Measurements from ENCODE around the gene PGLYRP2. TPM values are rescaled to one million over a fixed set of nuclear protein-coding genes. Genes with fewer than 3 reads are reported as not detected.

PGLYRP2 gene
- total RNA-seq, 2 donors from 2014 or later: 0.21 TPM; not detected in 1

- peaks cover 13 to 27% of the 10 kb centered on the region in 2 donors for H3K36me3 Mint-ChIP-seq (ENCODE audit: insufficient read depth in 2 of 2)
- no peak for DNase-seq
- H3K27ac Mint-ChIP-seq: no peak overlapping the region
- no peak for ATAC-seq (replicated peaks in 1 of 2)
- H3K4me1 Mint-ChIP-seq (ENCODE audit: low read depth): peaks cover 19% of the 10 kb centered on the region
- no peaks in the 10 kb centered on the region for H3K27me3 Mint-ChIP-seq (ENCODE audit: low read depth)
- H3K9me3 Mint-ChIP-seq: no peaks in the 10 kb centered on the region
- no peak overlapping the region for H3K4me3 Mint-ChIP-seq
These were observed 21.4 kb downstream of the PGLYRP2 start for GRCh38 chr19:15457701-15458484.

- Mint-ChIP-seq H3K36me3 (ENCODE audit: insufficient read depth in 2 of 2) (peaks cover 13 to 29% of the 10 kb centered on the region in 2 donors), H3K4me3 (no peak overlapping the region), H3K4me1 (ENCODE audit: low read depth) (peaks cover 12% of the 10 kb centered on the region), H3K27me3 (ENCODE audit: low read depth) (no peaks in the 10 kb centered on the region), H3K27ac (no peak overlapping the region), H3K9me3 (no peaks in the 10 kb centered on the region)
- ATAC-seq (replicated peaks in 1 of 2): peak in 1 of 2 donors; percentile 31
- peak in 1 of 2 donors; percentile 14 for DNase-seq
These were observed 22.2 kb downstream of the PGLYRP2 start for GRCh38 chr19:15456871-15457700.

DNA sequence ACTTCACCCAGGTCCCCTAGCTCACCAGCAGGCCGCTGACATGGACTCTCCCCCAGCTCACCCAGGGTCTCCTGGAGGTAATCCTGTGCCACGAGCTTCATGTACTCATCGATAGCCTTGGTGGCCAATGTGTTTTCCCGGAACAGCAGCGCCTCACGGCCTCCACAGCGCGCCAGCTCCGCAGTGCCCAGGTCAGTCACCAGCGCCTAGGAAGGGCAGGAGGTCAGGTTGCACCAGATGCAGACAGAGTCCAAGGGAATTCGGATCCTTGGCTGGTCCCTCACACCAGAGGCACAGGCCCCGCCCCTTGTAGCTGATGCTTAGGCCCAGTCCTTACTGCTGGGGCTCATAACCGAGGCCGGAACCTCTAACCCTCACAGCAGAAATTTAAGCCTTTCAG is 22.9 kb downstream of the PGLYRP2 start:
- no peak for DNase-seq
- Mint-ChIP-seq H3K36me3 (ENCODE audit: insufficient read depth in 2 of 2) (peaks cover 13 to 27% of the 10 kb centered on the region in 2 donors), H3K4me1 (ENCODE audit: low read depth) (peaks cover 6% of the 10 kb centered on the region), H3K27me3 (ENCODE audit: low read depth) (no peaks in the 10 kb centered on the region), H3K9me3 (no peaks in the 10 kb centered on the region), H3K4me3 (no peak overlapping the region), H3K27ac (no peak overlapping the region)
- no peak for ATAC-seq (replicated peaks in 1 of 2)

DNA sequence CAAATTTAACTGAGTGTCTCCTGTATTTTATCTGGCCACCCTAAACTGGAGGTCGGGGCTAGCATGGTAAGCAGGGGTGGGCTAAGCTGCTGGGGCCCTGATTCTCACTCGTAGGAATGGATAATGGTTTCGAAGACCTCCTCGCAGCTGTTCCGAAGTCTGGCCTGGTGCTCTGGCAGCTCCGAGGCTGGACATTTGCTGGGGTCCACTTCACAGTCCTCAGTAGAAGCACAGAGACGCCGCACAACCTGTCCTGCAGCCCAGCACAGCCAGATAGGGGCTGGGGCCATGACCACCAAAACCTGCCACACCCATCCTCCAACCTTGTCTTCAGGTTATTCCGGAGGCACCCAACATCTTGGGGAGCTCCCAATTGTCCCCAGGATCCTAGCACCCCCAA is 23.3 kb downstream of the PGLYRP2 start:
- no peaks in the 10 kb centered on the region for H3K9me3 Mint-ChIP-seq
- peaks cover 9% of the 10 kb centered on the region for H3K4me1 Mint-ChIP-seq (ENCODE audit: low read depth)
- no peak for ATAC-seq (replicated peaks in 1 of 2)
- no peak overlapping the region for H3K27ac Mint-ChIP-seq
- no peak overlapping the region for H3K4me3 Mint-ChIP-seq
- no peak for DNase-seq
- no peaks in the 10 kb centered on the region for H3K27me3 Mint-ChIP-seq (ENCODE audit: low read depth)
- H3K36me3 Mint-ChIP-seq (ENCODE audit: insufficient read depth in 2 of 2): peaks cover 13 to 31% of the 10 kb centered on the region in 2 donors

- DNase-seq (no peak), ATAC-seq (replicated peaks in 1 of 2) (no peak)
- Mint-ChIP-seq H3K9me3 (peaks cover 0 to 3% of the 10 kb centered on the region in 2 donors), H3K4me3 (no peak overlapping the region), H3K27me3 (ENCODE audit: low read depth) (no peaks in the 10 kb centered on the region), H3K4me1 (ENCODE audit: low read depth) (peaks cover 14% of the 10 kb centered on the region), H3K27ac (peak overlapping the region; percentile 71), H3K36me3 (ENCODE audit: insufficient read depth in 2 of 2) (peaks cover 14 to 26% of the 10 kb centered on the region in 2 donors)
These were observed 25.1 kb downstream of the PGLYRP2 start for GRCh38 chr19:15453906-15454860.

DNA sequence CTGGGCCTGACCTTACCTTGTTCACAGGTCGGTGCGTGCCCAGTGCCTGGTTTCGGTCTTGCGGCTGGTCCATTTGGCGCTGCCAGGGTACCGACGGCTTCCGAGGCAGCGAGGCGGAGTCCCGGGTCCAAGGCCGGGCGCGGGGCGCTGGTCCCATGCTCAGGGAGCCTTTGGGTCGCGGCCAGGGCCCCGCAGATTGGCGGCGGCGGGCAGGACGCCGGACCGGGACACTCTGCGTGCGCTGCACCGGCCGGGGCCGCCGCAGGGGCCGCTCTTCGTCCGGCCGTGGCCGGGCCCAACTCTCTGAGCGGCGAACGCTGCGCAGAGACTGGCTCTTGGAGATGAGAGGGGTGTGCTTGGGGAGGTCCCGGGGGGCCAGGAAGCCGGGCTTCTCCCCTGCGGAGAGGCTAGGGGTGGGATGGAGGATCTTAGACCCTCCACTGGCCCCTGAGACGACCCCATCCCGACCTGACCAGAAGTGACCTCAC is 26.2 kb downstream of the PGLYRP2 start:
- H3K4me1 Mint-ChIP-seq (ENCODE audit: low read depth): peaks cover 14% of the 10 kb centered on the region
- ATAC-seq (replicated peaks in 1 of 2) (no peak), DNase-seq (no peak)
- no peaks in the 10 kb centered on the region for H3K27me3 Mint-ChIP-seq (ENCODE audit: low read depth)
- H3K4me3 Mint-ChIP-seq: no peak overlapping the region
- H3K36me3 Mint-ChIP-seq (ENCODE audit: insufficient read depth in 2 of 2): peaks cover 13 to 25% of the 10 kb centered on the region in 2 donors
- no peak overlapping the region for H3K27ac Mint-ChIP-seq
- peaks cover 0 to 3% of the 10 kb centered on the region in 2 donors for H3K9me3 Mint-ChIP-seq

GRCh38 chr19:15452111-15453047 is 26.9 kb downstream of the PGLYRP2 start:
- ATAC-seq (replicated peaks in 1 of 2) (no peak), DNase-seq (peak in 1 of 2 donors; percentile 18)
- H3K9me3 Mint-ChIP-seq: peaks cover 0 to 3% of the 10 kb centered on the region in 2 donors
- no peaks in the 10 kb centered on the region for H3K27me3 Mint-ChIP-seq (ENCODE audit: low read depth)
- no peak overlapping the region for H3K4me3 Mint-ChIP-seq
- H3K27ac Mint-ChIP-seq: no peak overlapping the region
- peaks cover 13 to 20% of the 10 kb centered on the region in 2 donors for H3K36me3 Mint-ChIP-seq (ENCODE audit: insufficient read depth in 2 of 2)
- H3K4me1 Mint-ChIP-seq (ENCODE audit: low read depth): peaks cover 14% of the 10 kb centered on the region

- Mint-ChIP-seq H3K9me3 (peaks cover 0 to 3% of the 10 kb centered on the region in 2 donors), H3K4me3 (peak overlapping the region; percentile 63 to 66), H3K27ac (peak overlapping the region; percentile 8), H3K4me1 (ENCODE audit: low read depth) (peaks cover 14% of the 10 kb centered on the region), H3K36me3 (ENCODE audit: insufficient read depth in 2 of 2) (peaks cover 13 to 17% of the 10 kb centered on the region in 2 donors), H3K27me3 (ENCODE audit: low read depth) (no peaks in the 10 kb centered on the region)
- no peak for ATAC-seq (replicated peaks in 1 of 2)
- DNase-seq: no peak
These were observed 28.8 kb downstream of the PGLYRP2 start for GRCh38 chr19:15450528-15450890.

- Mint-ChIP-seq H3K9me3 (peaks cover 0 to 3% of the 10 kb centered on the region in 2 donors), H3K36me3 (ENCODE audit: insufficient read depth in 2 of 2) (peaks cover 13% of the 10 kb centered on the region in 2 donors), H3K4me3 (peak within 1 kb of the TSS; percentile 63 to 66), H3K4me1 (ENCODE audit: low read depth) (peaks cover 14% of the 10 kb centered on the region), H3K27me3 (ENCODE audit: low read depth) (no peaks in the 10 kb centered on the region), H3K27ac (peak within 1 kb of the TSS; percentile 25)
- DNase-seq (peak; percentile 86 to 89), ATAC-seq (replicated peaks in 1 of 2) (peak; percentile 77 to 79)
These were observed 29.4 kb downstream of the PGLYRP2 start, which contains the start of gene WIZ for GRCh38 chr19:15449620-15450527. TSS of gene WIZ (minus strand) at chr19:15449956. CDS start at chr19:15448307, 1,649 bp downstream.

DNA sequence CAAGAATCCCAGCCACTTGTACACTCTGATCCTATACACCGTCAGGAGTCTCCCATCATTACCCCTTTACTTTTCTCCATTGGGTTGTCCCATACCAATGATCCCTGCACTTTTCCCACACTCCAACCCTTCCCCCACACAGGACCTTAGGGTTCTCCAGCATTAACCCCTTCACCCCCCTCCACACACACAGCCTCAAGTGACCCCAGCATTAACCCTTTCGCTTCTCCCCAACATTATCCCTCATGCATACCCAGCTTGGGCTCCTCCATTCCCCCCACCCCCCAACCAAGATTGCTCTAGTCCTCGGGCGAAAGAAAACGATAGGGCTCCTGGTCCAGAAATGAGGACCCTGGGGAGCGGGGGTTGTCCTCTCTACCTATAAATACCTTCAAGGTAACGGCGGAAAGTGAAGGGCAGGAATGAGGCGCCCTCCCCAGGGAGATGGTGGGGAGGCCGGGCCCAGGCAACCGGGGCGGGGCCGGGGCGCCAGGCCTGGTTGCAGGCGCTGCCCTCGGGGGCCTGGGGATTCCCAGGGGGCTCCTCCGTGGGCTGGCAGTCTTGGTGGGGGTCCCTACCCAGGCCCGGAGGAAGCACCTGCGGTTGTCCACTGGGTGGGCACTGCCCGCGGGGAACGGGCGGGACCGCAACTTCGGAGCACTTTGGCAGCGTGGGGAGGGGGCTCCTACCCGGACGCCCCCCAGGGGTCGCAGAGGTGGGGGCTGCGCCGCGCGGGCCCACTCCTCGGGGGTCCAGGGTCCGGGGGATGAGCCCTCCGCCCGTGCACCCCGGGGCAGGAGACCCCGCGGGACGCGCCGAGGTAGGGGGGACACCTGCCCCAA is 30.3 kb downstream of the PGLYRP2 start:
- H3K4me1 Mint-ChIP-seq (ENCODE audit: low read depth): peaks cover 14% of the 10 kb centered on the region
- H3K36me3 Mint-ChIP-seq (ENCODE audit: insufficient read depth in 2 of 2): peaks cover 9 to 10% of the 10 kb centered on the region in 2 donors
- no peaks in the 10 kb centered on the region for H3K27me3 Mint-ChIP-seq (ENCODE audit: low read depth)
- H3K4me3 Mint-ChIP-seq: peak overlapping the region; percentile 48 to 60
- H3K27ac Mint-ChIP-seq: peak overlapping the region; percentile 25
- peaks cover 0 to 3% of the 10 kb centered on the region in 2 donors for H3K9me3 Mint-ChIP-seq
- no peak for ATAC-seq (replicated peaks in 1 of 2)
- DNase-seq: no peak

Data from activated T-cell treated with anti-CD3 and anti-CD28 coated beads, Interleukin-2, amount 50 U/mL, for 72 hours (primary cell).